Lower lobe of right lung (tissue), 2 donors: ENCODE data around the gene PRSS50. TPM values are rescaled to one million over a fixed set of nuclear protein-coding genes. Genes with fewer than 3 reads are reported as not detected.
"Not testable (repeated sequence)": the region's sequence is repeated elsewhere in the genome, so short reads cannot be mapped to it uniquely, and the experiment has no call there.

Experiments used
- ATAC-seq, 2 donors: fragments of 200-7000 bp; cut with Tn5 transposase; one replicate each; pipeline ENCODE4 v1.9.1; 2020 to 2022; ENCODE audit warnings: mild to moderate bottlenecking in 2 of 2, moderate library complexity in 2 of 2
- DNase-seq: peaks from one replicate; pipeline ENCODE4 v3.0.0-alpha.2; 2020
- H3K27ac ChIP-seq: fragments of 200-600 bp; one replicate; pipeline ENCODE4 v1.8.0; 2022
- H3K27me3 ChIP-seq: fragments of 200-600 bp; one replicate; pipeline ENCODE4 v1.8.0; 2022; ENCODE audit warnings: low read depth
- H3K36me3 ChIP-seq: fragments of 200-600 bp; one replicate; pipeline ENCODE4 v1.8.0; 2022; ENCODE audit warnings: mild to moderate bottlenecking
- H3K4me1 ChIP-seq: fragments of 200-600 bp; one replicate; pipeline ENCODE4 v1.8.0; 2022
- H3K4me3 ChIP-seq: fragments of 200-600 bp; one replicate; pipeline ENCODE4 v1.8.0; 2022; ENCODE audit warnings: mild to moderate bottlenecking
- H3K9me3 ChIP-seq: fragments of 200-600 bp; one replicate; pipeline ENCODE4 v1.8.0; 2022
- CTCF ChIP-seq: fragments of 200-600 bp; IDR thresholded peaks from one replicate; pipeline ENCODE4 v1.8.0; 2022; ENCODE audit warnings: antibody characterized with exemption, mild to moderate bottlenecking
- intact Hi-C: fragments of 100-400 bp; cut with DNase I; formaldehyde crosslinking; loops from one replicate; pipeline ENCODE4 v1.11.0; 2022
- total RNA-seq: library from RNA; stranded (reverse); fragmentation: NEBNext Ultra II Directional; extraction: Animal tissue kit (Norgen Biotek cat#: 25700); gene quantifications from one replicate; pipeline ENCODE4 v1.2.1, GENCODE V29; 2021
- donor health status: DM: no; HTN: yes; CAD: no; lungs with severe emphysema.

PRSS50 gene
- total RNA-seq, 1 donor from 2014 or later: 0.41 TPM

- ATAC-seq (no peak), DNase-seq (no peak)
- no peaks in the 10 kb centered on the region for H3K4me1 ChIP-seq
- no peaks in the 10 kb centered on the region for H3K27me3 ChIP-seq
- H3K4me3 ChIP-seq: no peak overlapping the region
- no peak for TF ChIP-seq CTCF
- H3K9me3 ChIP-seq: no peaks in the 10 kb centered on the region
- H3K27ac ChIP-seq: no peak overlapping the region
- intact Hi-C loops: no loop called here
- no peaks in the 10 kb centered on the region for H3K36me3 ChIP-seq
These were observed 38.0 kb upstream of the PRSS50 start for GRCh38 chr3:46755646-46756045.

DNA sequence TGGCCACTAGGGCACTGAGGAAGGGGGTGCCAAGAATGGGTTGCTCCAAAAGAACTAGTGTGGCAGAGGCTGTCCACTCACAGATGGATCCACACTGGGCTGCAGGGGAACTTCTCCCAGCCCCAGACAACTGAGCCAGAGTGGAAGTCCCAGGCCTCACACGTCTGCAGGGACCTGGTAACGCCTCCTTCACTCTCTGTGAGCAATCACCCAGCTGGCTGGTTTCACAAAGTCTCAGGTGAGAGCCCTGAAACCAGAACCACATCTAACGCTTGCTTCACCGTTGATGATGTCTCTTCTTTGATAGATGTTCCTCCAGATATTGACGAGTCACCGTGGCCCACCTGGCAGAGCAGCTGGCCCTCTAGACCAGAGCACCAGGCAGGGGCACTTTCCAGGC, 35.5 kb upstream of the PRSS50 start:
- H3K4me3 ChIP-seq, intact Hi-C loops, H3K4me1 ChIP-seq, H3K27ac ChIP-seq, H3K9me3 ChIP-seq, ATAC-seq, H3K27me3 ChIP-seq, DNase-seq, H3K36me3 ChIP-seq: not testable (repeated sequence)

DNA sequence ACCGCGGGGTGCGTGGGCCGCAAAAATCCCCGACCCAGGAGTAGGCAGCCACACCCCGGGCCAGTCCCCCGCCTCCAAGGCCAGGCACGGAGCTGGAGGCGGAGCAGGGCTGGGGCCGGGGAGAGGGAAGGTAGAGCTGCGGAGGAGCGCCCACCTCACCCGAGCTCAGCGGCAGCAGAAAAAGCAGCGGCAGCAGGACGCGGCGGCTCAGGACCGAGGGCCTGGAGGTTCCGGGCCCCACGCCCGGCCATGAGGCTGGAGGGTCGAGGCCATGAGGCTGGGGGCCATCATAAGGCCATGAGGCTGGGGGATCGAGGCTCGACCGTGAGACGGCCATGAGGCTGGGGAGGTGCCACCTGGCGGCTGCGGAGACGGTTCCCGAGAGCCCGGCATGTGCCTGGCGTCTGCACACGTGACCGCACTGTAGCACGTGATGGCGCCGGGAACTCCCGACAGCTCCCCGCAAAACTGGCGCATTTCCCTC, 32.9 kb upstream of the PRSS50 start:
- intact Hi-C loops: no loop called here
- ATAC-seq: no peak
- no peak for DNase-seq

GRCh38 chr3:46749129-46749528, 31.5 kb upstream of the PRSS50 start:
- DNase-seq (no peak), ATAC-seq (no peak)
- Histone ChIP-seq H3K27me3 (no peaks in the 10 kb centered on the region), H3K4me3 (no peak overlapping the region), H3K27ac (no peak overlapping the region), H3K36me3 (no peaks in the 10 kb centered on the region), H3K4me1 (no peaks in the 10 kb centered on the region), H3K9me3 (no peaks in the 10 kb centered on the region)
- intact Hi-C loops: no loop called here
- TF ChIP-seq CTCF: no peak

More for the DNA sequence above, 32.9 kb upstream of the PRSS50 start:
- H3K27me3 ChIP-seq: no peaks in the 10 kb centered on the region
- no peak for TF ChIP-seq CTCF
- H3K27ac ChIP-seq: no peak overlapping the region
- H3K4me1 ChIP-seq: no peaks in the 10 kb centered on the region
- no peaks in the 10 kb centered on the region for H3K9me3 ChIP-seq
- no peak overlapping the region for H3K4me3 ChIP-seq
- no peaks in the 10 kb centered on the region for H3K36me3 ChIP-seq

GRCh38 chr3:46748170-46748569, 30.5 kb upstream of the PRSS50 start:
- Histone ChIP-seq H3K4me1 (no peaks in the 10 kb centered on the region), H3K36me3 (no peaks in the 10 kb centered on the region), H3K27me3 (no peaks in the 10 kb centered on the region), H3K4me3 (no peak overlapping the region), H3K27ac (no peak overlapping the region), H3K9me3 (no peaks in the 10 kb centered on the region)
- no peak for DNase-seq
- TF ChIP-seq CTCF: no peak
- ATAC-seq: no peak
- intact Hi-C loops: no loop called here

DNA sequence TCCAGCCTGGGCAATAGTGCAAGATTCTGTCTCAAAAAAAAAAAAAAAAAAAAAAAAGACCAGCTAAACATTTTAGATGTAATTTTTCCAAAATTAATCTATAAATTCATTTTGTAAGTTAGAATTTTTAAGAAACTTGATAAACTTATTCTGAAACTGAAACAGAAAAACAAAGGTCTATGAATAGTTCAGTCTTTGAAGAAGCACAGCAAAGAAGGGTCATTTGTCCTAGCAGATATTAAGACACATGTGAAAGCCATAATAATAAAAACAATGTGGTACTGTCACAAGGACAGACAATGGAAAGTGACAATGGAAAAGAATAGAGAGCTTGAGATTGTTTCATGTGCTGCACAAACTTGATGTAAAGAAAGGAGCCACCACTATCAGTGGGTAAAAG, 29.0 kb upstream of the PRSS50 start:
- Histone ChIP-seq H3K36me3 (no peaks in the 10 kb centered on the region), H3K4me3 (no peak overlapping the region), H3K9me3 (no peaks in the 10 kb centered on the region), H3K4me1 (no peaks in the 10 kb centered on the region), H3K27me3 (no peaks in the 10 kb centered on the region), H3K27ac (no peak overlapping the region)
- DNase-seq: no peak
- ATAC-seq: no peak
- TF ChIP-seq CTCF: no peak
- intact Hi-C loops: no loop called here
